GM21367 (cell line): ENCODE measurements around the gene BMX.

Experiments
- ATAC-seq: cut with Tn5 transposase; IDR thresholded peaks from one replicate; pipeline ENCODE4 v1.9.1; 2021; ENCODE audit not compliant: unreplicated experiment

The BMX gene

GRCh38 chrX:15500497-15500966, at the start of gene BMX:
BMX (plus strand) TSS chrX:15500807; CDS start chrX:15508354, 7,547 bp downstream.
- ATAC-seq = no peak

- ATAC-seq = no peak
Measured at GRCh38 chrX:15451913-15452312, 48.7 kb upstream of the BMX start.

GRCh38 chrX:15464704-15465103, 35.9 kb upstream of the BMX start:
- no peak for ATAC-seq

GRCh38 chrX:15465347-15465746, 35.3 kb upstream of the BMX start:
- ATAC-seq = no peak

- ATAC-seq = no peak
Measured at GRCh38 chrX:15465896-15466651, 34.5 kb upstream of the BMX start.

- no peak for ATAC-seq
Measured at GRCh38 chrX:15468036-15468435, 32.6 kb upstream of the BMX start.

- no peak for ATAC-seq
Measured at GRCh38 chrX:15469613-15470012, 31.0 kb upstream of the BMX start.

- peak; percentile 57 for ATAC-seq
Measured at GRCh38 chrX:15471028-15471427, 29.6 kb upstream of the BMX start.

GRCh38 chrX:15472531-15472930, 28.1 kb upstream of the BMX start:
- ATAC-seq = no peak

- ATAC-seq = no peak
Measured at GRCh38 chrX:15474028-15474427, 26.6 kb upstream of the BMX start.

GRCh38 chrX:15475021-15475420, 25.6 kb upstream of the BMX start:
- ATAC-seq = no peak

GRCh38 chrX:15475486-15475885, 25.1 kb upstream of the BMX start:
- no peak for ATAC-seq

- ATAC-seq = no peak
Measured at GRCh38 chrX:15483891-15484290, 16.7 kb upstream of the BMX start.

GRCh38 chrX:15492469-15492868, 8.1 kb upstream of the BMX start:
- ATAC-seq = no peak

GRCh38 chrX:15493118-15493962, 7.3 kb upstream of the BMX start, which contains the start of gene PIR:
PIR (minus strand) TSS chrX:15493333; CDS start chrX:15491257, 2,076 bp downstream.
- peak; percentile 96 for ATAC-seq

GRCh38 chrX:15495801-15496200, 4.8 kb upstream of the BMX start:
- no peak for ATAC-seq

- ATAC-seq = no peak
Measured at GRCh38 chrX:15496824-15497223, 3.8 kb upstream of the BMX start.

GRCh38 chrX:15497865-15498264, 2.7 kb upstream of the BMX start:
- ATAC-seq = no peak

GRCh38 chrX:15498741-15499140, 1.9 kb upstream of the BMX start:
- ATAC-seq = no peak

GRCh38 chrX:15499976-15500375, 631 bp upstream of the BMX start:
- no peak for ATAC-seq

- ATAC-seq = no peak
Measured at GRCh38 chrX:15501506-15501905, 899 bp downstream of the BMX start.

GRCh38 chrX:15504661-15505060, 4.1 kb downstream of the BMX start:
- no peak for ATAC-seq
